Mammary epithelial cell (primary cell): Measurements from ENCODE around the gene ZNF646.

Experiments used
- CTCF ChIP-seq, 2 donors: IDR thresholded peaks in 1 of 2; conservative IDR thresholded peaks in 1 of 2; 2 replicates each; pipeline ENCODE4 v1.5.1; 2011 to 2012; ENCODE audit warnings: inconsistent platforms in 2 of 2, low read length in 2 of 2, mild to moderate bottlenecking in 2 of 2, control low read depth in 1 of 2, low read depth in 1 of 2; ENCODE audit not compliant: insufficient read depth in 1 of 2; ENCODE audit errors: extremely low read depth in 1 of 2
- EZH2 ChIP-seq: IDR thresholded peaks from 2 replicates; pipeline ENCODE4 v1.6.1; 2012; ENCODE audit warnings: low read length, inconsistent platforms, borderline replicate concordance

- TF ChIP-seq CTCF (conservative IDR thresholded peaks at IDR 0.05 in 1 of 2, IDR thresholded peaks at IDR 0.05 in 1 of 2; ENCODE audit: extremely low read depth in 1 of 2, insufficient read depth in 1 of 2, low read depth in 1 of 2, low read length in 2 of 2): no peak
- no peak for TF ChIP-seq EZH2
Observed at GRCh38 chr16:31043898-31044481, 30.2 kb upstream of the ZNF646 start.
